Mesendoderm (in vitro differentiated cells): ENCODE measurements around the gene PGLYRP2.

ENCODE experiments used
- DNase-seq: peaks from one replicate; pipeline ENCODE4 v3.0.0; 2013
- H2AK5ac ChIP-seq: 2 replicates; pipeline ENCODE4 v1.6.1; 2013; ENCODE audit warnings: low read length, inconsistent platforms
- H2BK120ac ChIP-seq: 2 replicates; pipeline ENCODE4 v1.6.1; 2013; ENCODE audit warnings: low read depth, mild to moderate bottlenecking, low read length, moderate library complexity, mixed read lengths
- H2BK15ac ChIP-seq: replicated peaks from 2 replicates; pipeline ENCODE4 v1.6.1; 2013; ENCODE audit warnings: low read depth, mild to moderate bottlenecking, moderate library complexity
- H2BK5ac ChIP-seq: 2 replicates; pipeline ENCODE4 v1.6.1; 2013; ENCODE audit warnings: low read length, inconsistent platforms
- H3K18ac ChIP-seq: 2 replicates; pipeline ENCODE4 v1.6.1; 2013; ENCODE audit warnings: mild to moderate bottlenecking, low read length, mixed read lengths
- H3K23ac ChIP-seq: one replicate; pipeline ENCODE4 v1.6.1; 2013; ENCODE audit warnings: low read length
- H3K27ac ChIP-seq: 2 replicates; pipeline ENCODE4 v1.5.1; 2013; ENCODE audit warnings: low read depth, mild to moderate bottlenecking, inconsistent platforms, low read length, moderate library complexity
- H3K27me3 ChIP-seq: 2 replicates; pipeline ENCODE4 v1.6.1; 2013; ENCODE audit warnings: low read length, control low read depth, mild to moderate bottlenecking, inconsistent platforms; ENCODE audit not compliant: insufficient read depth, poor library complexity
- H3K36me3 ChIP-seq: 2 replicates; pipeline ENCODE4 v1.6.1; 2013; ENCODE audit warnings: low read length, inconsistent platforms; ENCODE audit not compliant: control insufficient read depth, insufficient read depth
- H3K4ac ChIP-seq: one replicate; pipeline ENCODE4 v1.6.1; 2013; ENCODE audit warnings: low read depth, mild to moderate bottlenecking, low read length, moderate library complexity
- H3K4me1 ChIP-seq: 2 replicates; pipeline ENCODE4 v1.6.1; 2013; ENCODE audit warnings: low read depth, low read length, inconsistent platforms; ENCODE audit not compliant: control insufficient read depth
- H3K4me2 ChIP-seq: 2 replicates; pipeline ENCODE4 v1.6.1; 2013; ENCODE audit warnings: low read length
- H3K4me3 ChIP-seq: 2 replicates; pipeline ENCODE4 v1.5.1; 2013; ENCODE audit warnings: mild to moderate bottlenecking, low read length
- H3K56ac ChIP-seq: one replicate; pipeline ENCODE4 v1.6.1; 2013; ENCODE audit warnings: low read length
- H3K79me1 ChIP-seq: 2 replicates; pipeline ENCODE4 v1.6.1; 2013; ENCODE audit warnings: low read length, inconsistent platforms
- H3K79me2 ChIP-seq: 2 replicates; pipeline ENCODE4 v1.6.1; 2013; ENCODE audit warnings: mild to moderate bottlenecking, low read length; ENCODE audit not compliant: control insufficient read depth, insufficient read depth
- H3K9ac ChIP-seq: 2 replicates; pipeline ENCODE4 v1.6.1; 2013; ENCODE audit warnings: low read length, inconsistent platforms
- H4K5ac ChIP-seq: one replicate; pipeline ENCODE4 v1.6.1; 2013; ENCODE audit warnings: low read length
- H4K8ac ChIP-seq: one replicate; pipeline ENCODE4 v1.6.1; 2013; ENCODE audit warnings: low read depth, mild to moderate bottlenecking, control low read depth, low read length, moderate library complexity
- WGBS: extraction: QIAGEN DNeasy Blood & Tissue Kit; methylation state at CpG from one replicate; pipeline ENCODE4 v1.1.7; 2013; ENCODE audit warnings: low lambda C conversion rate, missing lambda C conversion rate; ENCODE audit not compliant: insufficient coverage; ENCODE audit errors: extremely low coverage; 5-methylcytosine and 5-hydroxymethylcytosine counted together

Gene PGLYRP2

DNA sequence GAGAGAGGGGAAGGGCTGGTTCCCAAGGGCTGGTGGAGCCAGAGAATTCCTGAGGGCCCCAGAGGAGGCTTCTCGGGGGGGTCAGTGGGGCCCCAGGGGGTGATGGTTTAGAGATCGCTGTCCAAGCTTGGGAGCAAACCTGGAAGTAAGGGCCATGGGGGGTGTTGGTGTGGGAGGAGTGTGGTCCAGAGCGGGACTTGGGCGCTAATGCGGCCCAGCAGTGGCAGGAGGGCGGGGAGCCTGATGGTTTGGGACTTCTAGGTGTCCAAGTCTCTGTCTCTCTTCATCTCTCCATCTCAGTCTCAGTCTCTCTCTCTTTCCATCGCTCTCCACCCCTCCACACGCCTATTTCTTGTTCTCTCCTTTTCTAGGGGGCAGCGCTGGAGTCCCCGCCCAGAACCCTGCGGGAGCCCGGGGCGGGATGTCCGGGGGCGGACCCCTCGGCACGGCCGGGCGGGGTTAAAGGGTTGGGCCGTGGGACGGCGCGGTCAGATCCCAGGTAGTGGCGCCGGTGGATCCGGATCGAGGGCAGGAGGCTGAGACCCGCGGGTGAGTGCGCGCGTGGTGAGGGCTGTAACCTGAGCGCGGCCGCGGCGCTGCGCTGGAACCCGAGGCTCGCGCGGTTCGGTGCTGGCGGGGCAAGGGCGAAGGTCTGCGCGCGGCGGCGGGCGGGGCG, 28.9 kb upstream of the PGLYRP2 start, which contains the start of gene CYP4F22:
CYP4F22 (plus strand) TSS at position 491 of the 676 bp plus-strand sequence. CDS start 16,812 bp downstream, outside the sequence.
- no peaks in the 10 kb centered on the region for H3K79me1 ChIP-seq
- WGBS, result no CpG with 5 or more reads among the region's 52 CpGs

DNA sequence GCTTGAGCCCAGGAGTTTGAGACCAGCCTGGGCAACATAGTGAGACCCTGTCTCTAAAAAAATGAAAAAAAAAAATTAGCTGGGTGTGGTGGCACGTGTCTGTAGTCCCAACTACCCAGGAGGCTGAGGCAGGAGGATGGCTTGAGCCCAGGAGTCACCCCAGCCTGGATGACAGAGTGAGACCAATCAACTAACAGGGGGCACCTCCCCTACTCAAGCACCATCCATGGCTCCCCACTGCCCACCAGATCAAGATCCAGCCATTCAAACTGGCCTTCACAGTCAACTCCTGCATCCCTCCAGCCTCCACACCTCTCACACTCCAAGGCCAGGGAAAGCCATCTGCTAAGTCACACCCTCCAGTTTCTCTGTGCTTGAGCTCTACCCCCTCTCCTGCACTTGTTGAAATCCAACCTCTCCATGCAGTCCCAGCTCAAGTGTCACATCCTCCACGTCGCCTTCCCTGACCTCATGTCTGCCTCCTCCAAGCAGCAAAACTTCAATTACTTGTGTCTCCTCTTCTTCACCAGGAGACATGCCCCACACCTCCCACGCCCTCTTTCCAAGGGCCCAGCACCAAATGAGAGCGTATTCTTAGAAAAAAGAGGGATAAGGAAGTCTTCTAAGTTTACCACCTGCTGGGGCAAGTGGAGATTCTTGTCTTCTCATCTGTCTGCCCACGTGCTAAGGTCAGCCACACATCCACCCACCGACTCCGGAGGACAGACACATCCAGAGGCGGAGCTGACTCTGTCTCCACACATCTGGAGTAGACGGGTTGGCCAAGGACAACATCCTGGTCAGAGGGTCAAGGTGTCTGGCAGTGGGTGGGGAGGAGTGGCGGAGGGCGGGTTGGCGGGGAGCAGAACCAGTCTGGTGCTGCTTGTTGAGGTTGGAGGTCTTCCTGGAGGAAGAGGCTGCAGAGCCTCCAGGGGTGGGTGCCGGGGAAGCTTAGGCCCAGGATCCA, 28.1 kb upstream of the PGLYRP2 start:
- H3K9ac ChIP-seq, result no peak overlapping the region
- WGBS, result no CpG with 5 or more reads among the region's 14 CpGs
- H3K56ac ChIP-seq, result no peak overlapping the region
- H3K4ac ChIP-seq, result no peak overlapping the region
- no peak overlapping the region for H3K4me2 ChIP-seq
- H3K4me3 ChIP-seq, result no peak overlapping the region
- DNase-seq, result no peak
- no peak overlapping the region for H4K5ac ChIP-seq
- no peak overlapping the region for H3K18ac ChIP-seq
- no peaks in the 10 kb centered on the region for H3K79me2 ChIP-seq
- H2AK5ac ChIP-seq, result no peak overlapping the region
- H4K8ac ChIP-seq, result no peak overlapping the region
- no peak overlapping the region for H2BK120ac ChIP-seq
- H3K27me3 ChIP-seq, result no peaks in the 10 kb centered on the region
- H3K4me1 ChIP-seq, result no peaks in the 10 kb centered on the region
- no peak overlapping the region for H2BK5ac ChIP-seq
- H3K79me1 ChIP-seq, result no peaks in the 10 kb centered on the region
- no peak overlapping the region for H3K27ac ChIP-seq
- no peak overlapping the region for H2BK15ac ChIP-seq
- H3K36me3 ChIP-seq, result no peaks in the 10 kb centered on the region
- H3K23ac ChIP-seq, result no peak overlapping the region

More for the DNA sequence above, 28.9 kb upstream of the PGLYRP2 start, which contains the start of gene CYP4F22:
- no peak for DNase-seq
- no peak within 1 kb of the TSS for H2AK5ac ChIP-seq
- no peak within 1 kb of the TSS for H2BK120ac ChIP-seq
- H3K4ac ChIP-seq, result no peak within 1 kb of the TSS
- H4K8ac ChIP-seq, result no peak within 1 kb of the TSS
- no peaks in the 10 kb centered on the region for H3K36me3 ChIP-seq
- H3K79me2 ChIP-seq, result no peaks in the 10 kb centered on the region
- H4K5ac ChIP-seq, result no peak within 1 kb of the TSS
- no peak within 1 kb of the TSS for H3K4me2 ChIP-seq
- no peak within 1 kb of the TSS for H2BK15ac ChIP-seq
- H3K27ac ChIP-seq, result no peak within 1 kb of the TSS
- H3K4me3 ChIP-seq, result no peak within 1 kb of the TSS
- H2BK5ac ChIP-seq, result no peak within 1 kb of the TSS
- H3K23ac ChIP-seq, result no peak within 1 kb of the TSS
- no peak within 1 kb of the TSS for H3K18ac ChIP-seq
- no peaks in the 10 kb centered on the region for H3K27me3 ChIP-seq
- no peak within 1 kb of the TSS for H3K56ac ChIP-seq
- H3K9ac ChIP-seq, result no peak within 1 kb of the TSS
- H3K4me1 ChIP-seq, result no peaks in the 10 kb centered on the region

GRCh38 chr19:15506074-15506571, 26.8 kb upstream of the PGLYRP2 start:
- Histone ChIP-seq H3K4ac (no peak overlapping the region), H2AK5ac (no peak overlapping the region), H3K23ac (no peak overlapping the region), H3K36me3 (no peaks in the 10 kb centered on the region), H3K4me2 (no peak overlapping the region), H4K8ac (no peak overlapping the region), H4K5ac (no peak overlapping the region), H3K79me2 (no peaks in the 10 kb centered on the region), H3K18ac (no peak overlapping the region), H3K79me1 (no peaks in the 10 kb centered on the region), H3K27me3 (no peaks in the 10 kb centered on the region), H3K56ac (no peak overlapping the region), H3K9ac (no peak overlapping the region), H3K4me1 (no peaks in the 10 kb centered on the region), H2BK5ac (no peak overlapping the region), H2BK15ac (no peak overlapping the region), H3K4me3 (no peak overlapping the region), H2BK120ac (no peak overlapping the region), H3K27ac (no peak overlapping the region)
- DNase-seq, result no peak
- WGBS, result no CpG with 5 or more reads among the region's 5 CpGs

- Histone ChIP-seq H3K79me2 (no peaks in the 10 kb centered on the region), H3K79me1 (no peaks in the 10 kb centered on the region), H3K27ac (no peak overlapping the region), H2BK5ac (no peak overlapping the region), H2BK120ac (no peak overlapping the region), H3K4me1 (no peaks in the 10 kb centered on the region), H3K27me3 (no peaks in the 10 kb centered on the region), H3K4me3 (no peak overlapping the region), H3K36me3 (no peaks in the 10 kb centered on the region), H4K8ac (no peak overlapping the region), H3K4ac (no peak overlapping the region), H3K56ac (no peak overlapping the region), H3K9ac (no peak overlapping the region), H3K23ac (no peak overlapping the region), H4K5ac (no peak overlapping the region), H3K18ac (no peak overlapping the region), H2BK15ac (no peak overlapping the region), H3K4me2 (no peak overlapping the region), H2AK5ac (no peak overlapping the region)
- no CpG with 5 or more reads among the region's 1 CpG for WGBS
- DNase-seq, result no peak
These were observed 23.0 kb upstream of the PGLYRP2 start for GRCh38 chr19:15502264-15502663.

GRCh38 chr19:15501596-15501995, 22.3 kb upstream of the PGLYRP2 start:
- WGBS, result no CpG with 5 or more reads among the region's 1 CpG
- H3K27me3 ChIP-seq, result no peaks in the 10 kb centered on the region
- H3K9ac ChIP-seq, result no peak overlapping the region
- H2BK120ac ChIP-seq, result no peak overlapping the region
- no peaks in the 10 kb centered on the region for H3K36me3 ChIP-seq
- H3K18ac ChIP-seq, result no peak overlapping the region
- DNase-seq, result no peak
- no peak overlapping the region for H3K56ac ChIP-seq
- H2BK15ac ChIP-seq, result no peak overlapping the region
- no peak overlapping the region for H2BK5ac ChIP-seq
- H3K27ac ChIP-seq, result no peak overlapping the region
- H3K4me3 ChIP-seq, result no peak overlapping the region
- H3K4me1 ChIP-seq, result no peaks in the 10 kb centered on the region
- no peak overlapping the region for H3K4ac ChIP-seq
- H3K79me1 ChIP-seq, result no peaks in the 10 kb centered on the region
- H3K79me2 ChIP-seq, result no peaks in the 10 kb centered on the region
- H2AK5ac ChIP-seq, result no peak overlapping the region
- H4K5ac ChIP-seq, result no peak overlapping the region
- H3K4me2 ChIP-seq, result no peak overlapping the region
- no peak overlapping the region for H4K8ac ChIP-seq
- no peak overlapping the region for H3K23ac ChIP-seq
